GM13977 (cell line): ENCODE results near the gene FIP1L1.

Experiments
- DNase-seq: peaks from one replicate; pipeline ENCODE4 v3.0.0; 2012; ENCODE audit warnings: low spot score
- in situ Hi-C: fragments of 300-500 bp; cut with MboI; formaldehyde crosslinking; loops from one replicate; pipeline ENCODE4 v1.12.0; 2022; ENCODE audit warnings: low sequenced_read_pairs, low pct_unique_long_range_greater_than_20kb, mixed read lengths, inconsistent platforms; ENCODE audit not compliant: unreplicated experiment
- TF ChIP-seq, protein P1 (sequence below): IDR thresholded peaks from 2 replicates; pipeline ENCODE4 v1.5.1; 2012; ENCODE audit warnings: mild to moderate bottlenecking, control low read depth; ENCODE audit not compliant: insufficient read depth; ENCODE audit errors: extremely low read depth, missing control alignments

Gene FIP1L1

DNA sequence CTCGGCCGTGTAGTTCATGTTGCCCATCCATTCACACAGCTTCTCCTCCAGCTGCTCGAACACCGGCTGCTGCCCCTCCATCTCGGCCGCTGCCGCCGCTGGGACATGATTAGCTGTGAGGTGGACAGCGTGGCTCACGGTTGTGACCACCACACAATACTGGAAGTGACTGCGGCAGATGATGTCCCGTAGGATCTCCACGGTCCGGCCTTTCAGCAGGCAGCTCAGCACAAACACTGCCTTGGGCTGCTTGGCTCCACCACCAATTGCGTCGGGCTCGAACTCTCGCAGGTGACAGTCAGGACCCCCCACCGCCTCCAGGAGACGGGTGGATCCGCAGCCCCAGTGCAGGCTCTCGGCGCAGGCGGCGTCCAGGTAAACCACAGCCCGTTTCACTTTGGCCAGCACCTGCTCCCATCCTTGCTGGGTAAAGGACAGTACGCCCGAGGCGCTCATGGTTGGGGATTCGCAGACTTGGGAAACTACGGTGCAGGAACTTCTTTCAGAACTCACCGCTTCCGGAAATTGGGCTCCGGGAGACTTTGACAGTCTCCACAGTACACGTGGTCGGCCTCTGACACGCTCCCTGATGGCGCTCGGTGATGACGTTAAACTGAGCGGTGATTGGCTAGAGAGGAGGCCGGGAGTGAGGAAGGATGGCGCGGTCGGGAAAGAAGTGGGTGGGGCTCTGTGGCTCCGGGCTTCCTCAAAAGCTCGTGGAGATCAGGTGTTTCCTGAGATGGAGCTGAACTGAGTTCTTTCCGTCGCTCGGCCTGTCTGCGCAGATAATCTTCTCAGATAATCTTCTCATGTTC, 11.7 kb upstream of the FIP1L1 start, which contains the start of gene SCFD2:
SCFD2 (minus strand) TSS at position 576 of the 815 bp plus-strand sequence.
- DNase-seq: peak; percentile 91
- in situ Hi-C loops: no loop called here
- TF ChIP-seq, protein P1, sequence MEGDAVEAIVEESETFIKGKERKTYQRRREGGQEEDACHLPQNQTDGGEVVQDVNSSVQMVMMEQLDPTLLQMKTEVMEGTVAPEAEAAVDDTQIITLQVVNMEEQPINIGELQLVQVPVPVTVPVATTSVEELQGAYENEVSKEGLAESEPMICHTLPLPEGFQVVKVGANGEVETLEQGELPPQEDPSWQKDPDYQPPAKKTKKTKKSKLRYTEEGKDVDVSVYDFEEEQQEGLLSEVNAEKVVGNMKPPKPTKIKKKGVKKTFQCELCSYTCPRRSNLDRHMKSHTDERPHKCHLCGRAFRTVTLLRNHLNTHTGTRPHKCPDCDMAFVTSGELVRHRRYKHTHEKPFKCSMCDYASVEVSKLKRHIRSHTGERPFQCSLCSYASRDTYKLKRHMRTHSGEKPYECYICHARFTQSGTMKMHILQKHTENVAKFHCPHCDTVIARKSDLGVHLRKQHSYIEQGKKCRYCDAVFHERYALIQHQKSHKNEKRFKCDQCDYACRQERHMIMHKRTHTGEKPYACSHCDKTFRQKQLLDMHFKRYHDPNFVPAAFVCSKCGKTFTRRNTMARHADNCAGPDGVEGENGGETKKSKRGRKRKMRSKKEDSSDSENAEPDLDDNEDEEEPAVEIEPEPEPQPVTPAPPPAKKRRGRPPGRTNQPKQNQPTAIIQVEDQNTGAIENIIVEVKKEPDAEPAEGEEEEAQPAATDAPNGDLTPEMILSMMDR: no peak

DNA sequence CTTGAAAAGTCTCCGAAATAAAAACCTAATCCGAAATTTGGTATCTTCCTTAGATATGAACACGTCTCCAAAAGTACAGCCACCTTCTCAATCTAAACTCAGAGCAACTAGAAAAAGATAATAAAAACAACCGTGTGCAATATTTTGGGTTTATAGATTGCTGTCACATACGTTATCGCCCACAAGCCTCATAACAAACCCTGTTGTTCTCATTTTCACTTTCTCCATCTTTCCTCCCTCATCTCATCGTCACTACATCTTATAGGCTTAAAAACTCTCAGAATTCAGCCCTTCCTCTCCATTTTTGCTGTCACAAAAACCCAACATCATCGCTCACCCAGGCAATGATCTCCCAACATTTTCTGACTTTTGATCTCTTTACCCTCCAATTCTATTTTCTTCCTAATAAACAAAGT, 11.1 kb upstream of the FIP1L1 start:
- no peak for DNase-seq
- TF ChIP-seq, protein P1: no peak
- in situ Hi-C loops: no loop called here

DNA sequence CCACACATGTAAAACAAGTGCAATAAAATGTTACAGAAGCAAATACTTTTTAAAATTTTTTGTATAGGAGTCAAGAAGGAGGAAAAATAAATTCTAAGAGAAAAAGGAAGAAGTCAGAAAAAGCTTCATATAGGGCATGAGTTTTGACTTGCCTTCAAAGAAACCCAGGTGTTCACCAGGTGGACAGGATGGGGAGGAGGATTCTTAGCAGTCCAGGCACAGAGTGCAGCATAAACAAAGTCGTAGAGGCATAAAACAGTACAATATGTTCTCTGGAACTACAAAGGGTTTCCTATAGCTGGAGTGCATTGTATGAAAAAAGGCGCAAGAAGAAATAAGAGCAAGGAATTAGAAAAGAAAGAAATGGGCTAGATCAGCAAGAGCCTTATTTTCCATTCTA, 9.7 kb upstream of the FIP1L1 start:
- TF ChIP-seq, protein P1: no peak
- in situ Hi-C loops: no loop called here
- no peak for DNase-seq

DNA sequence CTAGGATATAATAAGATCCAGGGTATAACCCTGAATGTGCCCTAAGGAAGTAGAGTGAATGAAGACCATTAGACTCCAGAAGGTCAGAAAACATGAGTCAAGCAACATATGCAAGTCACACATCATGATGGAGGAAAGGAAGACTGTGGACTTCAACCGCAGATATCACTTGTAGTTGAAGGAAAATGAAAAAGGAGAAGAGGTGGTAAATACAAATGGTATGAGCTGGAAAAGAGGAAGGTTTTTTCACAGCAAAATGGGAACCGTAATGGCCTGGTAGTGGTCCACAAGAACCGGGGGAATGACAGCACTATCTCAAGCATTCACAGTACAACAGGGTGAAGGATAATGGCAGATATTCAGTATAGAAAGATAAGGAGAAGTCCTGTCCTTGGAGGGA, 6.4 kb upstream of the FIP1L1 start:
- DNase-seq: no peak
- TF ChIP-seq, protein P1: no peak
- in situ Hi-C loops: no loop called here

DNA sequence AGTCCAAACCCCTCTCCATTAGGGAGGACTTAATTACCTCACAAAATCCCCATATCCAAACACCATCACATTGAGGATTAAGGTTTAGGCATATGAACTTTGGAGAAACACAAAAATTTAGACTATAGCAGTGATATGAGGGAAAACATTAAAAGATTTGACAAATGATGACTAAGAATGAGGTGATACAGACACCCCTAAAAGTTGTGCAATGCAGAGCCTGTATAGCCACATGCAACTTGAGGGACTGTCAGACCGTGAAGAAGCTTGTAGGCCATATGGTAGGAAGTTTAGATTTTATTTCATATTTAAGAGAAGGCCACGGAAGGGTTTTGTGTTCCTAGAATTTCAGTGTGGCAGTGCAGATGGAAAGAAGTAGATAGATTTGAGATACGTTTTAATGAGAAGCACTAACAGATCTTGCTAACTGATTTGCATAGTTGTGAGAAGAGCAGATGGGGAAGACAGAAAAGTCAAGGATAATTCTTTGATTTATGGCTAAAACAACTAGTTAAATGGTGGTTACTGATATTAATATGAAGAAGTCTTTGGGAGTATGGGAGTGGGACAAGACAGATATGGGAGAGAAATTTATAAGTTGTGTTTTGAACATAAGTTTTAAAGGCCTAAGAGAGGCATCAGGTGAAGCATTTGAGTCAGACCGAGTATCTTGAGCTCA, 5.5 kb upstream of the FIP1L1 start:
- in situ Hi-C loops: no loop called here
- TF ChIP-seq, protein P1: no peak
- no peak for DNase-seq

DNA sequence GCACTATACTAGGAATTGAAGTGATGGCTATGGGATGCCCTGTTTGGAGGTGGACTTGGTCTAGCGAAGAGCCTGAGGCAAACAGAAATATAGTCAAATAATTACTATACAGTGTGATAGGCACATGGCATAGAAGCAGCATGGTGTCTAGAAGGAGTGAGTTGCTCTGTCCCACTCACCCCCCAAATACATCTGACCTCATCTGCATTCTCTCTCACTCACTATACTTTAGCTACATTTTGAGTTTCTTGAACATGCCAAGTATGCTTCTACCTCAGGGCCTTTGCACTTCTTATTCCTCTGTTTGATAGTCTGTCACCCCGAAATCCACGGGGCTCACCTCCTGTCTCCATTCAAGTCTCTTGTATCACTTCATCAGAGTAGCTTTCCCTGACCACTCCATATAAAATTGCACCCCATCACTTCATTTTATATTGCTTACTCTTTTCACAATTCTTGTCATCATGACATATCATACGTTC, 2.6 kb upstream of the FIP1L1 start:
- DNase-seq: no peak
- in situ Hi-C loops: no loop called here
- TF ChIP-seq, protein P1: no peak
